ENCODE results near the gene SAMD5.

- TF ChIP-seq, protein P1, sequence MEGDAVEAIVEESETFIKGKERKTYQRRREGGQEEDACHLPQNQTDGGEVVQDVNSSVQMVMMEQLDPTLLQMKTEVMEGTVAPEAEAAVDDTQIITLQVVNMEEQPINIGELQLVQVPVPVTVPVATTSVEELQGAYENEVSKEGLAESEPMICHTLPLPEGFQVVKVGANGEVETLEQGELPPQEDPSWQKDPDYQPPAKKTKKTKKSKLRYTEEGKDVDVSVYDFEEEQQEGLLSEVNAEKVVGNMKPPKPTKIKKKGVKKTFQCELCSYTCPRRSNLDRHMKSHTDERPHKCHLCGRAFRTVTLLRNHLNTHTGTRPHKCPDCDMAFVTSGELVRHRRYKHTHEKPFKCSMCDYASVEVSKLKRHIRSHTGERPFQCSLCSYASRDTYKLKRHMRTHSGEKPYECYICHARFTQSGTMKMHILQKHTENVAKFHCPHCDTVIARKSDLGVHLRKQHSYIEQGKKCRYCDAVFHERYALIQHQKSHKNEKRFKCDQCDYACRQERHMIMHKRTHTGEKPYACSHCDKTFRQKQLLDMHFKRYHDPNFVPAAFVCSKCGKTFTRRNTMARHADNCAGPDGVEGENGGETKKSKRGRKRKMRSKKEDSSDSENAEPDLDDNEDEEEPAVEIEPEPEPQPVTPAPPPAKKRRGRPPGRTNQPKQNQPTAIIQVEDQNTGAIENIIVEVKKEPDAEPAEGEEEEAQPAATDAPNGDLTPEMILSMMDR (IDR thresholded peaks at IDR 0.05), result no peak
- no peak for TF ChIP-seq ZFX (IDR thresholded peaks at IDR 0.05; ENCODE audit: borderline replicate concordance)
These were observed 62.2 kb downstream of the SAMD5 start for GRCh38 chr6:147570681-147571080.
